ENCODE results near the gene B9D2.

DNA sequence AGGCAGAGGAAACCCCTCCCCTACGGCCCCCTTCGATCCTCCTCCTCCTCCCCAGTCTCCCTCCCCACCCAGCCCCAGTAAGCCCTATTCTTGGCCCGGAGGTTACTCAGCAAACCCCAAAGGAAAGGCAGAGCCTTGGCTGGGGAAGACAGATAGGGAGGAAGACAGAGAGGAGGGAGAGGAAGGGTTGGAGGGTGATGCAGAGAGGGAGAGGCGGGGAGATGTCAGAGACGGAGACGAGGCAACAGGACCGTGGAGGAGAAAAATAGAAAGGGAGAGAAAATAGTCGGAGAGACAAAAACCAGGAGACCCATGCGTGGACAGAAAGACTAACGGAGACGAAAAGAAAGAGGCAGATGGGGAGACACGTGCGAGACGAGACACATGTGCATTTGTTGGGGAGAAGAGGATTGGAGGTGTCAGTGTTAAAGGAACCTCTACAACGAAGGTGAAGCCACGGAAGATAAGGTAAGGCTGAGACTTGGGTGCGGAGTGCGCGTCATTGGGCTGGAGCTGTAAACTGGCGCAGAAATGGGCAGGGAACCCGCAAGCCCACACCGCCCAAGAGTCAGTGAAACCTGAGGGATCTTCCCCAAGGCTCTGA is 13.1 kb downstream of the B9D2 start:
- TF ChIP-seq, protein P1, sequence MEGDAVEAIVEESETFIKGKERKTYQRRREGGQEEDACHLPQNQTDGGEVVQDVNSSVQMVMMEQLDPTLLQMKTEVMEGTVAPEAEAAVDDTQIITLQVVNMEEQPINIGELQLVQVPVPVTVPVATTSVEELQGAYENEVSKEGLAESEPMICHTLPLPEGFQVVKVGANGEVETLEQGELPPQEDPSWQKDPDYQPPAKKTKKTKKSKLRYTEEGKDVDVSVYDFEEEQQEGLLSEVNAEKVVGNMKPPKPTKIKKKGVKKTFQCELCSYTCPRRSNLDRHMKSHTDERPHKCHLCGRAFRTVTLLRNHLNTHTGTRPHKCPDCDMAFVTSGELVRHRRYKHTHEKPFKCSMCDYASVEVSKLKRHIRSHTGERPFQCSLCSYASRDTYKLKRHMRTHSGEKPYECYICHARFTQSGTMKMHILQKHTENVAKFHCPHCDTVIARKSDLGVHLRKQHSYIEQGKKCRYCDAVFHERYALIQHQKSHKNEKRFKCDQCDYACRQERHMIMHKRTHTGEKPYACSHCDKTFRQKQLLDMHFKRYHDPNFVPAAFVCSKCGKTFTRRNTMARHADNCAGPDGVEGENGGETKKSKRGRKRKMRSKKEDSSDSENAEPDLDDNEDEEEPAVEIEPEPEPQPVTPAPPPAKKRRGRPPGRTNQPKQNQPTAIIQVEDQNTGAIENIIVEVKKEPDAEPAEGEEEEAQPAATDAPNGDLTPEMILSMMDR (IDR thresholded peaks at IDR 0.05) = no peak
- no peak for TF ChIP-seq EP300 (IDR thresholded peaks at IDR 0.05)
- no peak for TF ChIP-seq POLR2A (IDR thresholded peaks at IDR 0.05)
- no peak for TF ChIP-seq POLR2AphosphoS5 (IDR thresholded peaks at IDR 0.05)
